GM21447 (cell line): ENCODE results near the gene SLC20A1.
A peak's percentile ranks its signal among the peaks of the same experiment; 100 is the strongest.
"Not testable (repeated sequence)": the region's sequence is repeated elsewhere in the genome, so short reads cannot be mapped to it uniquely, and the experiment has no call there.

Experiments
- ATAC-seq: cut with Tn5 transposase; IDR thresholded peaks from one replicate; pipeline ENCODE4 v1.9.1; 2021; ENCODE audit not compliant: unreplicated experiment

SLC20A1 gene

DNA sequence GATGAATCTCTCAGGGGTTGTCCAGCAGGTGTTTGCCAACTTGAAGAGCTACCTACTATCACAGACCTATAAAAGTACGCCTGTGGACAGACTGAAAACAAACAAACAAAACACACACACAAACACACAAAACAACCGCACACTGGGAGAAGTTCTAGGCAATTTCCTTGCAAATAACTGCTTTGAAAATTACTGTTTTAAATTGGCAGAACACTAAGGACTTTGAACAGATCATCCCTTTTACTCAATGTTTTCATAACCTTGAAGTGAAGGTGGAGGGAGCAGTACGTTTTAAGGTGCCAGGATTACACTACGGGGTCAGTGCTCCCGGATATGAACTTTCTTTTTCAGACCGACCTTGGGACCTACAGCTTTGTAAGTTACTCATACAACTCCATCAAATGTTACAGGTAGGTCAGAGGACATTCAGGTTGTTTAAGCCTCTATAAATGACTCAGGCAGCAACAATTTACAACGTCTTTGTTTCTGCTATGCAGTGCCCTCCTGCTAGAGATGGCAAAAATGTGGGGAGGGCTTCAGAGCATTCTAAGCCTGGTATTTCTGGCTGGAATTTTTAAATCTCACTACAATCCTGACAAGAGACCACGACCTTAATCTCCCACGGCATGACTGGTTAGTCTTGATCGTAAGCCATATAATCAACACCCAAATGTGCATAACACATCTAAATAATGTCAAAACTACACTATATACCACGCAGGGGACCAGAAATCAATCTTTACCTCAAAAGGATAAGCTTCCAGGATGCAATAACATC is 1.4 kb upstream of the SLC20A1 start:
- ATAC-seq, result no peak

GRCh38 chr2:112644933-112645309 is 818 bp upstream of the SLC20A1 start:
- peak; percentile 4 for ATAC-seq

DNA sequence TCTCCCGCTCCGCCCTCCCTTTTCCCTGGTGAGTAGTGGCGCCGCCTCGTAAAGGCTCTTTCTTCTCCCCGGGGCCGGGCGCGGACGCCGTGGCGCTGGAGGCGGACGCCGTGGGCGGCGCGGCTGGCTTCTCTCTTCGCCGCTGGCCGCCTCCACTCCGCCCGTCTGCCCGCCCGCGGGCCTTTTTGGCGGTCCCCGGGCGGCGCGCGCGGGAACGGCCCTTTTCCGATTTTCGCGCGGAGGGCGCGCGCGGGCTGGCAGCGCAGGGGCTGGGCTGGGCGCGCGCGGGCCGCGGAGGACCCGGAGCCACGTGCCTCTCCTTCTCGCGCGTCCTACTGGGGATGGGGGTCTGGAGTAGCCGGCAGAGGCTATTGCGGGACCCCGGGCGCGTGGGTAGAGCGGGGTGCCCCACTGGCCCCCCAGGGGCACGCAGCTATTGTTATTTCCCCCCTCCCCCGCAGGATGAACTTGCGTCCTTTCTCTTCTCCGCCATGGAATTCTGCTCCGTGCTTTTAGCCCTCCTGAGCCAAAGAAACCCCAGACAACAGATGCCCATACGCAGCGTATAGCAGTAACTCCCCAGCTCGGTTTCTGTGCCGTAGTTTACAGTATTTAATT is 472 bp downstream of the SLC20A1 start:
- ATAC-seq, result peak; percentile 27

- ATAC-seq, result no peak
Observed at GRCh38 chr2:112646791-112647689, 1.3 kb downstream of the SLC20A1 start.

- no peak for ATAC-seq
Observed at GRCh38 chr2:112648081-112648480, 2.3 kb downstream of the SLC20A1 start.

- no peak for ATAC-seq
Observed at GRCh38 chr2:112656679-112657078, 10.9 kb downstream of the SLC20A1 start.

DNA sequence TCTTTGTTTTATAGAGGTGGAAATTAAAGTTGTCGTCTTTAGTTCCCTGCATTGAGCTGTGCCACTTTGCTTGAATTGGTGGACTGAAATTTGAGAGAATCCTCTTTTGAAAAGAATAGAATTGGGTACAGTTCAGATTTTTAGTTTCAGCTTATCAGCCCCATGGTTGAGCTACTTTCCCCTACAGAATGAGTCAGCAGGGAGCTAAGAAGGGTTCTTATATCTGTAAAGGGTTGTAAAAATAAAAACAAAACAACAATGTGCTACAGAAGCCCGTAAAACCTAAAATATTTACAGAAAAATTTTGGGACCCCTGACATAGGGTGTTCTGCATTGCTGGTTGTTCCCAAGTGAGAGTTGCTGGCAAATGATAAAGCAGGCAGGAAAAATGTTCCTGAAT is 12.6 kb downstream of the SLC20A1 start:
- ATAC-seq, result no peak

GRCh38 chr2:112658839-112659667 is 13.3 kb downstream of the SLC20A1 start:
- ATAC-seq, result no peak

- no peak for ATAC-seq
Observed at GRCh38 chr2:112660138-112660537, 14.4 kb downstream of the SLC20A1 start.

GRCh38 chr2:112661656-112662305 is 16.0 kb downstream of the SLC20A1 start:
- ATAC-seq, result no peak

GRCh38 chr2:112662704-112663103 is 17.0 kb downstream of the SLC20A1 start:
- ATAC-seq, result no peak

DNA sequence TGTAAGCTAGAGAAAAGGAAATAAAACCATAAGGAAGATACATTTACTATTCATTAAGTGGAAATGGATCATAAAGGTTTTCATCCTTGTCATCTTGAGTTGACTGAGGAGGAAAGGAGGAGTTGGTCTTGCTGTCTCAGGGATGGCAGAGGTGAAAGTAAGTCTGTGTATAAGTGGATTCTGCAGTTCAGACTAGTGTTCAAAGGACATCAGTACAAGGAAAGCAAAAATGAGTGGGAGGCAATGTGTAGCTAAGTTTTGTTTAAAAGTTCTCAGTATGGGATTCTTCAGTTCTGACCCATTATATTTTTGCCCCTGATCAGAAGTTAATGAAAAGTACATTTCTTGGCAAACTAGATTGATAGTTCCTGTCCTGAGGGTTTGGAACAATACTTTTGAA is 18.9 kb downstream of the SLC20A1 start:
- no peak for ATAC-seq

GRCh38 chr2:112665113-112665780 is 19.5 kb downstream of the SLC20A1 start:
- ATAC-seq, result no peak

DNA sequence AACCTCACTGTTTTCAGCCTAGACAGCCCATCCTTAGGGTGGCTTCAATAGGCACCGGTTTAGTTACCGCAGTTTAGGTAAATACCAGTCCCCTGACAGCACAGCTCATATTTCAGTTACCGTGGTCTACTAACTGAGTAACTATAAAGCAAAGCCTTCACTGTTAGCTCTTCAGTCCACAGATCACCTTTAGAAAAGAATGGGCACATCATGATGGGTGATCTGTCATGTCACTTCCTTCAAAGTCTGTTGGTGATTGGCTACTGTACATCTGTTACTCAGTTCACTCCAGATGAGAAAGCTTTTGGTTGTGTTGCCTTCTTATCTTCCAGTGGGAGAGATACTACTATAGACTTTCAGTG is 21.0 kb downstream of the SLC20A1 start:
- no peak for ATAC-seq

- not testable (repeated sequence) for ATAC-seq
Observed at GRCh38 chr2:112667540-112667939, 21.8 kb downstream of the SLC20A1 start.

- ATAC-seq, result no peak
Observed at GRCh38 chr2:112669667-112670066, 23.9 kb downstream of the SLC20A1 start.

GRCh38 chr2:112670252-112671022 is 24.7 kb downstream of the SLC20A1 start:
- ATAC-seq, result no peak

- no peak for ATAC-seq
Observed at GRCh38 chr2:112671801-112672200, 26.1 kb downstream of the SLC20A1 start.

DNA sequence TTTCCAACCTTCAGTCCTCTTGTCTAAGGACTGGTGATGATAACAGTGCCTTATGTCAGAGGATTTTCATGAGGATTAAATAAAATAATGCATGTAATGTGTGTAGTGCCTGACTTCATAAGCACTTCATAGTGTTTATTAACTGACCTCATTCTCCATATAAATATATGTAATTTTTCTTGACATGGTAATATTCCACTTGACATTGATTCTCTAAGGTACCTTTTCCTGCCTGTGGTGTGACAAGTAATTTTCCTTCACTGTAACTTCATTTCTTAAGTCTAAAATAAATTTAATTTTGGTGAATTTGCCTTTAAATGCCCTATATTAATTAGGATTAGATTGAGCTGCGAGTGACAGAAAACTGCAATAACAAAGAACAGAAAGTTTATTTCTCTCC is 27.3 kb downstream of the SLC20A1 start:
- no peak for ATAC-seq
